Lung (tissue), 12 donors: ENCODE data around the gene MAN2A2. TPM values are rescaled to one million over a fixed set of nuclear protein-coding genes. Genes with fewer than 3 reads are reported as not detected.

Source experiments
- ATAC-seq: fragments of 200-7000 bp; cut with Tn5 transposase; one replicate; pipeline ENCODE4 v1.9.1; 2020; ENCODE audit warnings: moderate number of reproducible peaks; ENCODE audit not compliant: insufficient read depth, low FRiP score
- DNase-seq, 3 donors: peaks; one replicate each; pipeline ENCODE4 v3.0.0-alpha.2; 2013 to 2017
- H3K27ac ChIP-seq, 2 donors: one replicate each; pipeline ENCODE4 v1.5.1; 2013; ENCODE audit warnings: mild to moderate bottlenecking in 2 of 2, moderate library complexity in 2 of 2, control low read depth in 1 of 2, inconsistent platforms in 1 of 2, low read depth in 1 of 2, low read length in 1 of 2
- H3K27me3 ChIP-seq, 3 donors: one replicate each; pipeline ENCODE4 v1.5.1; 2013; ENCODE audit warnings: low read length in 2 of 3; ENCODE audit not compliant: control insufficient read depth in 3 of 3, insufficient read depth in 3 of 3
- H3K36me3 ChIP-seq, 4 donors: one replicate each; pipeline ENCODE4 v1.5.1; 2013; ENCODE audit warnings: low read length in 4 of 4, mild to moderate bottlenecking in 1 of 4, moderate library complexity in 1 of 4; ENCODE audit not compliant: control insufficient read depth in 4 of 4, insufficient read depth in 4 of 4
- H3K4me1 ChIP-seq, 5 donors: one replicate each; pipeline ENCODE4 v1.5.1; 2013; ENCODE audit warnings: low read length in 5 of 5, mild to moderate bottlenecking in 2 of 5, moderate library complexity in 1 of 5; ENCODE audit not compliant: control insufficient read depth in 5 of 5, insufficient read depth in 5 of 5
- H3K4me3 ChIP-seq: one replicate; pipeline ENCODE4 v1.5.1; 2013; ENCODE audit warnings: mild to moderate bottlenecking, control low read depth, moderate library complexity
- H3K9ac ChIP-seq, 2 donors: one replicate each; pipeline ENCODE4 v1.5.1; 2013; ENCODE audit warnings: low read length in 2 of 2, control low read depth in 1 of 2; ENCODE audit not compliant: insufficient read depth in 1 of 2
- H3K9me3 ChIP-seq, 4 donors: one replicate each; pipeline ENCODE4 v1.5.1; 2013; ENCODE audit warnings: low read length in 3 of 4, mild to moderate bottlenecking in 1 of 4, moderate library complexity in 1 of 4; ENCODE audit not compliant: control insufficient read depth in 4 of 4, insufficient read depth in 3 of 4
- WGBS, 2 donors: extraction: QIAGEN DNeasy Blood & Tissue Kit; methylation state at CpG; one replicate each; pipeline ENCODE4 v1.1.7; 2013; 5-methylcytosine and 5-hydroxymethylcytosine counted together
- polyA plus RNA-seq, 2 donors: library from polyadenylated mRNA; stranded (reverse); fragments of 200-250 nt; gene quantifications; one replicate each; pipeline ENCODE4 v1.2.1, GENCODE V29; 2013
- total RNA-seq, 2 donors: library from RNA; depleted of rRNA in 1 of 2; stranded (reverse); fragments of >200 nt in 1 of 2; gene quantifications; one replicate each; pipeline ENCODE4 v1.2.1, GENCODE V29; 2014 to 2021
- TF ChIP-seq, protein P1 (sequence below): IDR thresholded peaks from 2 replicates; pipeline ENCODE4 v1.5.1; 2012; ENCODE audit warnings: mild to moderate bottlenecking; ENCODE audit errors: control extremely low read depth, extremely low read depth
- donor health status: control.
- donor health status: control.
- donor health status: Bipolar disorder and iron deficiency.
- donor health status: healthy.
- donor health status: DM: yes; HTN: yes; CAD: no.

MAN2A2 gene
- total and polyA plus RNA-seq, 4 donors = 34.1 to 82.9 (median 60.1) TPM

DNA sequence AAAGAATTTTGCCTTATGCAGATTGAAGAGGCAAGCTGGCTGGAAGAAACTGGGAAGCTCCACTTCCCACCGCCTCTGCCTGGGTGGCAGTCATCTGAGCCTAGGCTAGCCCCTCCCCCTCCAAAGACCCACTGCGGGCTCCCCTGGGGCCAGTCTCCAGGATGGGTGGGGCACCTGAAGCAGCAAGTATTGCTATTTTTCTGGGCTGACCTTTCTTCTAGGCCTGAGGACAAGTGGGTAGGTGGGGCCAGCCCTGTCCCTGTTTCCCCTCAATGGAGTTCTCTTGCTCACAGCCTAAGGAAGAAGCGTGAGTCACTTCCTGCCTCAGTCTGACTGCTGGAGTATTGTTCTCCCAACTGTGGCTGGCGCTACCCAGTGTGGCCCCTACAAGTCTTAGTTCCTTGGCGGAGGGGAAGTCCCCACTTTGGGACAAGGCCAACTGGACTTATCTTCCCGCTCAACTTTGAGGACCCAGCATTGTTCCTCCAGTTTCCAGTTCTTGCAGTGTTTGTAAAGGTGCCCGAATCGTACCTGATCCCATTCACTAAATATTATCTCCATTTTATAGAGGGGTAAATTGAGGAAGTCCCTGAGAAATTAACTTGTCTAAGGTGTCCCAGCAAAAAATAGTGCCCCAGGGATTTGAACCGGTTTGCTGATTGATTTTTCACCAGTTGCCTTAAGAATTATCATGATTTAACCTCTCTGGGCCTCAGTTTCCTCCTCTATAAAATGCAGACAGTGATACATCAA, 33.3 kb upstream of the MAN2A2 start:
- TF ChIP-seq, protein P1, sequence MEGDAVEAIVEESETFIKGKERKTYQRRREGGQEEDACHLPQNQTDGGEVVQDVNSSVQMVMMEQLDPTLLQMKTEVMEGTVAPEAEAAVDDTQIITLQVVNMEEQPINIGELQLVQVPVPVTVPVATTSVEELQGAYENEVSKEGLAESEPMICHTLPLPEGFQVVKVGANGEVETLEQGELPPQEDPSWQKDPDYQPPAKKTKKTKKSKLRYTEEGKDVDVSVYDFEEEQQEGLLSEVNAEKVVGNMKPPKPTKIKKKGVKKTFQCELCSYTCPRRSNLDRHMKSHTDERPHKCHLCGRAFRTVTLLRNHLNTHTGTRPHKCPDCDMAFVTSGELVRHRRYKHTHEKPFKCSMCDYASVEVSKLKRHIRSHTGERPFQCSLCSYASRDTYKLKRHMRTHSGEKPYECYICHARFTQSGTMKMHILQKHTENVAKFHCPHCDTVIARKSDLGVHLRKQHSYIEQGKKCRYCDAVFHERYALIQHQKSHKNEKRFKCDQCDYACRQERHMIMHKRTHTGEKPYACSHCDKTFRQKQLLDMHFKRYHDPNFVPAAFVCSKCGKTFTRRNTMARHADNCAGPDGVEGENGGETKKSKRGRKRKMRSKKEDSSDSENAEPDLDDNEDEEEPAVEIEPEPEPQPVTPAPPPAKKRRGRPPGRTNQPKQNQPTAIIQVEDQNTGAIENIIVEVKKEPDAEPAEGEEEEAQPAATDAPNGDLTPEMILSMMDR = no peak
- no peaks in the 10 kb centered on the region for H3K36me3 ChIP-seq
- no peaks in the 10 kb centered on the region for H3K27me3 ChIP-seq
- no peak overlapping the region for H3K9ac ChIP-seq
- WGBS, 2 donors = 22 to 25% methylated on average over 9 of the region's 9 CpGs
- no peaks in the 10 kb centered on the region for H3K9me3 ChIP-seq
- H3K4me1 ChIP-seq = peaks cover 0 to 46% (median 22%) of the 10 kb centered on the region in 5 donors
- no peak overlapping the region for H3K4me3 ChIP-seq
- DNase-seq = peak; percentile 35 to 74 (median 52)
- peak; percentile 60 for ATAC-seq
- H3K27ac ChIP-seq = peak overlapping the region; percentile 97 to 99

DNA sequence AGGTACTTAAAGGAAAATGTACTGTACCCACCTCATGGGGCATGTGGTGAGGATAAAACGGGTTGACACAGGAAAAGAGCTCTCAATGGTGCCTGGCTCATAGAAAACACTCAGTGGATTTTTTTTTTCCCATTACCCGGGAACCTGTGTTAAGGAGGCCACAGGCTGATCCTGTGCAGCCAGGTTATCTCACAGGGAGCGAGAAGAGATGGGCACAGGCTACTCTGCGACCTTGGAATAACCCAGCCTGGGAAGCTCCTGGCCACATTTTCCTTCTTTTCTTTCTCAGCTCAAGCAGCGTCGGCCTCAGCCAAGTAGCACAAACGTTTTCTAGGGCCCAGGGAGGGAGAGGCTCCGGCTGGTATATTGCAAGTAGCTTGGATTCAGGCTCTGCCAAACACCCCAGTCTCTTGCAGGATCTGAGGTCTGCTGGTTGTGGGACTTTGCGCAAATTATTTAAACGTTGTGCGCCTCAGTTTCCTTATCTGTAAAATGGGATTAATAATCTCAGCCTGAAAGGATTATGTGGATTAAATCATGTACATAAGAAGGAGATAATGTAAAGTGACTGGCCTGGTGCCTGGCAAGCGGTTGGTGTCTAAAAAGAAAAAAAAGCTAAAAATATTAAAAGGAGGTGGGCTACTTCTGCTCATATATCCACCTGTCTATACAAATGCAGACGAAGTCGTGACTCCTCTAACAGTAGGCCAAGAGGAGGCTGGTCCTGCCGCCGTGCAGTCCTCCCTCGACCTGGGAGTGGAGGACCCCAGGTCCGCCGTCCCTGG, 32.6 kb upstream of the MAN2A2 start:
- ATAC-seq (no peak), DNase-seq (peak in 2 of 3 donors; percentile 23)
- 23 to 30% methylated on average over 19 of the region's 19 CpGs for WGBS, 2 donors
- H3K4me1 ChIP-seq = peaks cover 0 to 46% (median 25%) of the 10 kb centered on the region in 5 donors
- H3K36me3 ChIP-seq = peaks cover 0 to 3% (median 1%) of the 10 kb centered on the region in 4 donors
- TF ChIP-seq, protein P1 = no peak
- H3K9ac ChIP-seq = peak overlapping the region in 1 of 2 donors; percentile 72
- no peaks in the 10 kb centered on the region for H3K27me3 ChIP-seq
- H3K9me3 ChIP-seq = no peaks in the 10 kb centered on the region
- H3K4me3 ChIP-seq = peak overlapping the region; percentile 81
- H3K27ac ChIP-seq = peak overlapping the region; percentile 97 to 99

DNA sequence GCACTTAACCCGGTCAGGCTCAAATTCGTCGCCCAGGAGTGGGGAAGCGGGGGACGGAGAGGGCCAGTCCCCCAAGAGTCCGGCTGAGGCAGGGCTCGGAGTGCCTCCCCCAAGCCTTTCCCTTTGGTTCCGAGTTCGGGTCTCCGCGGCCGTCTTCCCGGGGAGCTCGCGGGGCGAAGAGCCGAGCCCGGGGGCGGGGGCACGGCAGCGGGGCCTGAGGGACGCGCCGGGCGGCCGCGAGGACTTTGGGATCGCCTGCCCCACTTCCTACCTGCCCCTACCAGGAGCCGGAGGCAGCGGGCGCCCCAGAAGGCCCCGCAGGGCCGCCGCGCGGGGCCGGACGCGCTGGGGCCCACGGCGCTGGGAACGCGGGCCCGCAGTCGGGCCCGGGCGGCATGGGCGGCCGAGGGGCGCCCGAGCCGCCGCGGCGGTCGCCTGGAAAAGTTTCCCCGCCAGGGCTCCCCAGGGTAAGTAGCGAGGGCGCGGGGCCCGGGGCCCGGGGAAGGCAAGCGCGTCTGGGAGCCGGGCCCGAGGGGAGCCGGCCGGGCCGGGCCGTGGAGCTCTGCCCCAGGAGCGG, 31.9 kb upstream of the MAN2A2 start:
- 1% methylated on average over 29 to 71 of the region's 71 CpGs for WGBS, 2 donors
- Histone ChIP-seq H3K9ac (peak overlapping the region in 1 of 2 donors; percentile 72), H3K9me3 (no peaks in the 10 kb centered on the region), H3K36me3 (peaks cover 0 to 10% (median 2%) of the 10 kb centered on the region in 4 donors), H3K4me1 (peaks cover 0 to 46% (median 27%) of the 10 kb centered on the region in 5 donors), H3K27ac (peak overlapping the region; percentile 97 to 99), H3K27me3 (no peaks in the 10 kb centered on the region), H3K4me3 (peak overlapping the region; percentile 81)
- peak; percentile 43 to 55 (median 50) for DNase-seq
- ATAC-seq = no peak
- TF ChIP-seq, protein P1 = no peak
